GM18858 (cell line): ENCODE measurements around the gene CACNA2D3.

Experiments
- ATAC-seq: cut with Tn5 transposase; IDR thresholded peaks from one replicate; pipeline ENCODE4 v1.9.1; 2021; ENCODE audit not compliant: unreplicated experiment

Gene CACNA2D3

GRCh38 chr3:55030938-55031337 lies 908.6 kb downstream of the CACNA2D3 start:
- ATAC-seq = no peak

- ATAC-seq = no peak
These were observed 914.7 kb downstream of the CACNA2D3 start for GRCh38 chr3:55036883-55037577.

GRCh38 chr3:55042591-55042990 lies 920.2 kb downstream of the CACNA2D3 start:
- ATAC-seq = no peak

- ATAC-seq = no peak
These were observed 922.1 kb downstream of the CACNA2D3 start for GRCh38 chr3:55044486-55044885.

- ATAC-seq = no peak
These were observed 936.8 kb downstream of the CACNA2D3 start for GRCh38 chr3:55059027-55059629.

GRCh38 chr3:55060896-55061719 lies 938.8 kb downstream of the CACNA2D3 start:
- ATAC-seq = no peak

- ATAC-seq = no peak
These were observed 939.3 kb downstream of the CACNA2D3 start for GRCh38 chr3:55061720-55062034.

GRCh38 chr3:55064164-55064563 lies 941.8 kb downstream of the CACNA2D3 start:
- ATAC-seq = no peak

- ATAC-seq = no peak
These were observed 943.0 kb downstream of the CACNA2D3 start for GRCh38 chr3:55065331-55065730.

- ATAC-seq = no peak
These were observed 944.2 kb downstream of the CACNA2D3 start for GRCh38 chr3:55066551-55067047.

- no peak for ATAC-seq
These were observed 947.6 kb downstream of the CACNA2D3 start for GRCh38 chr3:55069950-55070349.

- no peak for ATAC-seq
These were observed 952.4 kb downstream of the CACNA2D3 start for GRCh38 chr3:55074796-55075195.

GRCh38 chr3:55075846-55076245 lies 953.5 kb downstream of the CACNA2D3 start:
- ATAC-seq = no peak

GRCh38 chr3:55077726-55078125 lies 955.4 kb downstream of the CACNA2D3 start:
- ATAC-seq = no peak

- ATAC-seq = no peak
These were observed 956.5 kb downstream of the CACNA2D3 start for GRCh38 chr3:55078876-55079275.

- ATAC-seq = no peak
These were observed 962.9 kb downstream of the CACNA2D3 start for GRCh38 chr3:55085231-55085630.

GRCh38 chr3:55089211-55089610 lies 966.9 kb downstream of the CACNA2D3 start:
- no peak for ATAC-seq

- ATAC-seq = no peak
These were observed 967.9 kb downstream of the CACNA2D3 start for GRCh38 chr3:55090291-55090690.

- no peak for ATAC-seq
These were observed 968.4 kb downstream of the CACNA2D3 start for GRCh38 chr3:55090746-55091145.

GRCh38 chr3:55091381-55092225 lies 969.3 kb downstream of the CACNA2D3 start:
- no peak for ATAC-seq

- ATAC-seq = no peak
These were observed 972.3 kb downstream of the CACNA2D3 start for GRCh38 chr3:55094676-55095075.
